ENCODE results near the gene ATG7. TPM values are rescaled to one million over a fixed set of nuclear protein-coding genes. Genes with fewer than 3 reads are reported as not detected.
A peak's percentile ranks its signal among the peaks of the same experiment; 100 is the strongest.

ATG7 gene
- polyA plus RNA-seq, 1 donor = 16.6 TPM

DNA sequence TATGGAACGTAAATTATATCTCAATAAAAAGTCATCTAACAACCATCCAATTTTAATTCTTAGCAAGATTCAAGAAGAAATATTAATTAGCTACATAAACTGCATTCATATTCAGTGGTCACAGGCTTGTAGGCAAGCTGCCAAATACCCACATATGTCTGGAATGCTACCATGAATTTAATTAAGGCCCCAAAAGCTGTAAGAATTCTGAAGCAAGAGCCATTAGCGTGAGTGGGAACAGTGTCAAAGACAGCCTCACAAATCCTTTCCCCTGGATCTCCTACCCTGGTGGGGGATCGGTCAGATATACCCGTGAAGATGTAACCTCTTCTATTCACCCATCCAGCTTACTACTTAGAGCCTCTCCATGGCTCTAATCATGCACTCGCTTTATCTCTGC, 40.0 kb downstream of the ATG7 start:
- H3K27me3 ChIP-seq (ENCODE audit: control insufficient read depth, insufficient read depth, low read length) = no peaks in the 10 kb centered on the region
- H3K27ac ChIP-seq (ENCODE audit: low read length) = no peak overlapping the region
- H3K9me3 ChIP-seq (ENCODE audit: control insufficient read depth, low read depth, low read length) = no peaks in the 10 kb centered on the region
- WGBS (ENCODE audit: insufficient coverage, low lambda C conversion rate) = no CpG with 5 or more reads among the region's 5 CpGs
- no peaks in the 10 kb centered on the region for H3K4me1 ChIP-seq (ENCODE audit: control insufficient read depth, insufficient read depth, low read length)
- no peak for DNase-seq
- H3K36me3 ChIP-seq (ENCODE audit: control insufficient read depth, insufficient read depth, low read length) = peaks cover 58% of the 10 kb centered on the region
- H3K4me3 ChIP-seq (ENCODE audit: low read length) = no peak overlapping the region

DNA sequence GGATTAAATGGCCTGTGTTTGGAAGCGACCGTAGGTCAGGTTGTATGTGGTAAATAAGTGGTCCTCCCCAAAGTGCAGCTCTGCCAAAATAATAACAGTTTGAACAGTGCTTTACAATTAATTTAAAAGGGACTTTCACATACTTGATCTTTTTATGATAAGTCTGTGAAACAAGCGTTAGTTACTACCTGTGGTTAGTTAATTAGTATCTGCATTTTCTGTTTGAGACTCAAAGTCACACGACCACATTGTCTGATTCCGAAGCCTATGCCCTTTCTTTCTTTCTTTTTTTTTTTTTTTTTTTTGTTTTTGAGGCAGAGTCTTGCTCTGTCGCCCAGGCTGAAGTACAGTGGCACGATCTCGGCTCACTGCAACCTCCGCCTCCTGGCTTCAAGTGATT, 45.1 kb downstream of the ATG7 start:
- H3K4me3 ChIP-seq (ENCODE audit: low read length) = no peak overlapping the region
- no peaks in the 10 kb centered on the region for H3K4me1 ChIP-seq (ENCODE audit: control insufficient read depth, insufficient read depth, low read length)
- no peaks in the 10 kb centered on the region for H3K9me3 ChIP-seq (ENCODE audit: control insufficient read depth, low read depth, low read length)
- H3K27ac ChIP-seq (ENCODE audit: low read length) = no peak overlapping the region
- no peak for DNase-seq
- no peaks in the 10 kb centered on the region for H3K27me3 ChIP-seq (ENCODE audit: control insufficient read depth, insufficient read depth, low read length)
- 100% methylated on average over 1 of the region's 9 CpGs for WGBS (ENCODE audit: insufficient coverage, low lambda C conversion rate)
- H3K36me3 ChIP-seq (ENCODE audit: control insufficient read depth, insufficient read depth, low read length) = peaks cover 56% of the 10 kb centered on the region

DNA sequence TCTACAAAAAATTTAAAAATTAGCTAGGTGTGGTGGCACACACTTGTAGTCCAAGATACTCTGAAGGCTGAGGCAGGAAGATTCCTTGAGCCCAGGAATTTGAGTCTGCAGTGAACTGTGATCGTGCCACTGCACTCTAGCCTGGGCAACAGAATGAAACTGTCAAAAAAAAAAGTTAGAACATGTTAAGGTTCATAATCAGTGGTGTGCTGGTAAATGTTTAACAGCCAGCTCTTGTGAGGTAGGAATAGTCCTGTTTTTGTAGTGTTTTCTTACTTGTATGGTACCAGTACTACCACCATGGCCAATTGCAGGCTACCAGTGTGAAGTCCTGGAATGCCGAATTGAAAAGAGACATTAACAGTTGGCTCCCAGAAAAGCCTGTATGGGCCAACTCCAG, 50.7 kb downstream of the ATG7 start:
- no peak overlapping the region for H3K4me3 ChIP-seq (ENCODE audit: low read length)
- H3K36me3 ChIP-seq (ENCODE audit: control insufficient read depth, insufficient read depth, low read length) = peaks cover 34% of the 10 kb centered on the region
- H3K27me3 ChIP-seq (ENCODE audit: control insufficient read depth, insufficient read depth, low read length) = no peaks in the 10 kb centered on the region
- no peak overlapping the region for H3K27ac ChIP-seq (ENCODE audit: low read length)
- 0% methylated on average over 1 of the region's 2 CpGs for WGBS (ENCODE audit: insufficient coverage, low lambda C conversion rate)
- peak; percentile 8 to 22 for DNase-seq
- H3K4me1 ChIP-seq (ENCODE audit: control insufficient read depth, insufficient read depth, low read length) = no peaks in the 10 kb centered on the region
- H3K9me3 ChIP-seq (ENCODE audit: control insufficient read depth, low read depth, low read length) = no peaks in the 10 kb centered on the region

DNA sequence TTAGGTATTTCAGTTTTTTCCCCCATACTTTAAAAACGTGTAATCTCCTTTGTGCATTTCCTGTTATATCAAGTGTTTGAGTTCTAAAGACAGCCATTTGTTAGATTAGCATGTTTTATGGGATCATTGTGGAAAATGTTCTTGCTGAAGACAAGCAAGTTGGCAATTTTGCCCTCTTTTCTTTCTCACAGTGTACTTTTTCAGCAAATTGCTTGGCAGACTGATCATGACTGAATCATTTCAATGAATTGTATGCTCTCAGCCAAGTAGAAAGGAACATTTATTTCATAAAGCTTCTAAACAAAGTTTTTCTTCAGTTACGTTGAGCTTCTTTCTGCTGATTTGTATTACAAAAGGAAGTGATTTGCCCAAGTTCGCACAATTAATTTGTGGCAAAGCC, 51.6 kb downstream of the ATG7 start:
- DNase-seq = no peak
- Histone ChIP-seq H3K27me3 (ENCODE audit: control insufficient read depth, insufficient read depth, low read length) (no peaks in the 10 kb centered on the region), H3K36me3 (ENCODE audit: control insufficient read depth, insufficient read depth, low read length) (peaks cover 26% of the 10 kb centered on the region), H3K4me1 (ENCODE audit: control insufficient read depth, insufficient read depth, low read length) (no peaks in the 10 kb centered on the region), H3K27ac (ENCODE audit: low read length) (no peak overlapping the region), H3K4me3 (ENCODE audit: low read length) (no peak overlapping the region), H3K9me3 (ENCODE audit: control insufficient read depth, low read depth, low read length) (no peaks in the 10 kb centered on the region)
- 96% methylated on average over 3 of the region's 3 CpGs for WGBS (ENCODE audit: insufficient coverage, low lambda C conversion rate)

DNA sequence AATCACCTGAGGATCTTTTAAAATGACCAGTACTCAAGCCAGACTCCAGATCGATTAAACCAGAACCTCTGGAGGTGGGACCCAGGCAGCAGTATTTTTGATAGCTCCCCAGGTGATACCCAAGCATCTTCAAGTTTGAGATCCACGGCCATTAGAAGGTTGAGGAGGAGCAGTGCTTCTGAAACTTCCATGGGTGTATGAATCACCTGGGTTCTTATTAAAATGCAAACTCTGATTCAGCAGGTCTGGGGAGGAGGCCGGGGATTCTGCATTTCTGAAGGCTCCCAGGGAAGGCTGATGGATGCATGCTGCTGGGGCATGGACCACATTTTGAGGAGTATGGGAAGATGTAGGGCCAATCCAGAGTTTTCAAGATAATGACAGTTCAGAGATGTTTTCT, 55.4 kb downstream of the ATG7 start:
- peaks cover 15% of the 10 kb centered on the region for H3K36me3 ChIP-seq (ENCODE audit: control insufficient read depth, insufficient read depth, low read length)
- DNase-seq = no peak
- no peak overlapping the region for H3K4me3 ChIP-seq (ENCODE audit: low read length)
- H3K4me1 ChIP-seq (ENCODE audit: control insufficient read depth, insufficient read depth, low read length) = no peaks in the 10 kb centered on the region
- H3K9me3 ChIP-seq (ENCODE audit: control insufficient read depth, low read depth, low read length) = no peaks in the 10 kb centered on the region
- H3K27me3 ChIP-seq (ENCODE audit: control insufficient read depth, insufficient read depth, low read length) = no peaks in the 10 kb centered on the region
- no CpG with 5 or more reads among the region's 3 CpGs for WGBS (ENCODE audit: insufficient coverage, low lambda C conversion rate)
- H3K27ac ChIP-seq (ENCODE audit: low read length) = no peak overlapping the region

DNA sequence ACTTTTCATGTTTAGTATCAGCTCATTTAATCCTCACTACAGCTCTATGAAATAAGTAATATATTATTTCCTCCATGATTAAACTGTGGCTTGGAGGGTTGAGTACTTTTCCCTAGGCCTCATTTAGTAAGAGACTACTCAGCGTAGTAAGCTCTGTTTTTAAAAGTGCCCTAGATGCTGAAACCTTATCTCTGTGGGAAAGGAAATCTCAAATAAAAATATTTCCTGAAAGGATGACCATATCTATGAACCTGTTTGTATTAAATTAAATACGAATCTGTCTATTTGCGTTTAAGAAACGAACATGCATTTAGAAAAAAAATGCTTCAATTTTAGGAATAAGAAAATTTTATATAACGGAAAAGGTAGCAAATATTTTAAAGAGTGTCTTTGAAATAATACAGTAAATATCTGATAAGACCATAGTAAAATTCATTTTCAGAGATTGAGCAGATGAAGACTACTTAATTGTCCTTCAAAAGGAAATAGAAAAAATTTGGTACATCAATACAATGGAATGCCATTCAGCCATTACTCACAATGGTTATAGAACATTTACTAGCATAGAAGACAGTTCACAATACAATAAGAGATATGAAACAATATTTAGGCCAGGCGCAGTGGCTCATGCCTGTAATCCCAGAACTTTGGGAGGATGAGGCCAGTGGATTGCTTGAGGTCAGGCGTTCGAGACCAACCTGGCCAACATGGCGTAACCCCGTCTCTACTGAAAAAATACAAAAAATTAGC, 56.2 kb downstream of the ATG7 start:
- Histone ChIP-seq H3K9me3 (ENCODE audit: control insufficient read depth, low read depth, low read length) (no peaks in the 10 kb centered on the region), H3K4me3 (ENCODE audit: low read length) (no peak overlapping the region), H3K36me3 (ENCODE audit: control insufficient read depth, insufficient read depth, low read length) (peaks cover 17% of the 10 kb centered on the region), H3K27ac (ENCODE audit: low read length) (no peak overlapping the region), H3K4me1 (ENCODE audit: control insufficient read depth, insufficient read depth, low read length) (no peaks in the 10 kb centered on the region), H3K27me3 (ENCODE audit: control insufficient read depth, insufficient read depth, low read length) (no peaks in the 10 kb centered on the region)
- DNase-seq = no peak
- 91% methylated on average over 5 of the region's 10 CpGs for WGBS (ENCODE audit: insufficient coverage, low lambda C conversion rate)

DNA sequence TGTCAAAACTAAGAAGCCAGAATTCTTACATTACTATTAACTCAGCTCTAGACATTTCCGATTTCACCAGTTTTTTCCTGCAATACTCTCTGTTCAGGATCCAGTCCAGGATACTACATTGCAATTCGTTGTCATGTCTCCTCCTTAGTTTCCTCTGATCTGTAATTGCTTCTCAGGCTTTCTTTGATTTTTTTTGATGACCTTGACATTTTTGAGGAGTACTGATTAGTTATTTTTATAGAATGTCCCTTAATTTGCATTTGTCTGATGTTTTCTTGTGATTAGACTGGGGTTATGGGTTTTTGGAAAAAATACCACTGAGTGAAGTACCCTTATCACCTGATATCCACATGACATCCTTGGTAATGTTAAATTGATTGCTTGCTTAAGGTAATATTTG, 57.6 kb downstream of the ATG7 start:
- H3K27ac ChIP-seq (ENCODE audit: low read length) = no peak overlapping the region
- no peaks in the 10 kb centered on the region for H3K4me1 ChIP-seq (ENCODE audit: control insufficient read depth, insufficient read depth, low read length)
- H3K27me3 ChIP-seq (ENCODE audit: control insufficient read depth, insufficient read depth, low read length) = no peaks in the 10 kb centered on the region
- DNase-seq = no peak
- H3K36me3 ChIP-seq (ENCODE audit: control insufficient read depth, insufficient read depth, low read length) = peaks cover 17% of the 10 kb centered on the region
- 94% methylated on average over 2 of the region's 2 CpGs for whole genome bisulfite sequencing (ENCODE audit: insufficient coverage, low lambda C conversion rate)
- H3K4me3 ChIP-seq (ENCODE audit: low read length) = no peak overlapping the region
- no peaks in the 10 kb centered on the region for H3K9me3 ChIP-seq (ENCODE audit: control insufficient read depth, low read depth, low read length)

DNA sequence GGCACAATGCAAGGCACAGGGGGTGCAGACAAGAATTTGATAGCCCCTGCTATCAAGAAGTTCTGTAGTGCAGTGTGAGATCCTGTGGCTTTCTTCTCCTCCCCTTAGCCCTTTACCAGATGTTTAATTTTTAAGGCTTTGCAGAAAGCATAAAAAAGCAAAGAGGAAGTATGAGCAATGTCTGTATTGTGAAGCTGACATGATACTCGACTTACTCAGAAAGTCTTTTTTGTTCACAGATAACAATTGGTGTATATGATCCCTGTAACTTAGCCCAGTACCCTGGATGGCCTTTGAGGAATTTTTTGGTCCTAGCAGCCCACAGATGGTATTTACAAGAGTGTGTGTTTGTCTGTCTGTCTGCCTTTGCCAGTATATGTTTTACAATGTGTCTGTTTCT, 58.9 kb downstream of the ATG7 start:
- Histone ChIP-seq H3K9me3 (ENCODE audit: control insufficient read depth, low read depth, low read length) (no peaks in the 10 kb centered on the region), H3K27ac (ENCODE audit: low read length) (no peak overlapping the region), H3K4me3 (ENCODE audit: low read length) (no peak overlapping the region), H3K27me3 (ENCODE audit: control insufficient read depth, insufficient read depth, low read length) (no peaks in the 10 kb centered on the region), H3K4me1 (ENCODE audit: control insufficient read depth, insufficient read depth, low read length) (no peaks in the 10 kb centered on the region), H3K36me3 (ENCODE audit: control insufficient read depth, insufficient read depth, low read length) (peaks cover 15% of the 10 kb centered on the region)
- DNase-seq = no peak
- no CpG with 5 or more reads among the region's 1 CpG for WGBS (ENCODE audit: insufficient coverage, low lambda C conversion rate)

DNA sequence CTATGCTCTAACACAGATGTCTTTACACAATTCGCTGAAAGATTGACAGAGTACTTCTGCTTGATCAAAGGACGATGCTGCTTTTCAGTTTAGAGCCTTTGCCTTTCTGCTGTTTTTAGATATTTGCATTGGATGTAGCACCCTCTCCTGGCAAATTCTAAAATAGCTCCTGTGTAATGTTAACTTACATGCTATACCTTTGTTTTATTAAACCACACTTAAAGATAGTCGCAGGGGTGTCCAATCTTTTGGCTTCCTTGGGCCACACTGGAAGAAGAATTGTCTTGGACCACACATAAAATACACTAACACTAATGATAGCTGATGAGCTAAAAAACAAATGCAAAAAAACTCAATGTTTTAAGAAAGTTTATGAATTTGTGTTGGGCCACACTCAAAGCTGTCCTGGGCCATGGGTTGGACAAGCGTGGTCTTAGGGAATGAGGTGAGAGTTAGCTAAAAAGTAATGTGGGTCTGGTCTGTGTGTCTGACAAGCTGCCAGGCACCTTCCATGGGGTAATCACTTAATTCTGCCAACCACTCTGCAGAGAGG, 62.9 kb downstream of the ATG7 start:
- Histone ChIP-seq H3K4me3 (ENCODE audit: low read length) (no peak overlapping the region), H3K9me3 (ENCODE audit: control insufficient read depth, low read depth, low read length) (no peaks in the 10 kb centered on the region), H3K36me3 (ENCODE audit: control insufficient read depth, insufficient read depth, low read length) (peaks cover 9% of the 10 kb centered on the region), H3K27ac (ENCODE audit: low read length) (no peak overlapping the region), H3K27me3 (ENCODE audit: control insufficient read depth, insufficient read depth, low read length) (no peaks in the 10 kb centered on the region), H3K4me1 (ENCODE audit: control insufficient read depth, insufficient read depth, low read length) (no peaks in the 10 kb centered on the region)
- WGBS (ENCODE audit: insufficient coverage, low lambda C conversion rate) = 40% methylated on average over 1 of the region's 4 CpGs
- peak; percentile 29 to 30 for DNase-seq

DNA sequence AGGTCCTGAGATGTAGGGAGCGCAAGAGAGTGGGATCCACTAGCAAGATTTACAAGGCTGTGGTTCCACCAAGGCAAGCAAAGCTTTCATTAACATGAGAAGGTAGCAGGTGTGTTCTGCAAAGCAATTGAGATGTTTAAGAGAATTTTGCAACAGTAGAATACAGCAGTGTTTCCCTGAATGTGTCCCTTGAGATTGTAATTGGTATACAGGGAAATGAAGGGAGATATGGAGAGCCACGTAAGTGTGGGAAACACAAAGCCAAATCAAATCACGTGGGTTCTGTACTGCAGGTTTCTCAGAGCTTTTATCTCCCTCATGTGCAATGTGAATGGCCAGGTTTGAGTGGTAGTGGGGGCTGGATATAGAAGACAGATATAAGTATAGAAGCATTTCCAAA, 67.3 kb downstream of the ATG7 start:
- H3K36me3 ChIP-seq (ENCODE audit: control insufficient read depth, insufficient read depth, low read length) = peaks cover 7% of the 10 kb centered on the region
- H3K4me3 ChIP-seq (ENCODE audit: low read length) = no peak overlapping the region
- no peaks in the 10 kb centered on the region for H3K4me1 ChIP-seq (ENCODE audit: control insufficient read depth, insufficient read depth, low read length)
- no peak for DNase-seq
- 100% methylated on average over 1 of the region's 3 CpGs for WGBS (ENCODE audit: insufficient coverage, low lambda C conversion rate)
- no peaks in the 10 kb centered on the region for H3K27me3 ChIP-seq (ENCODE audit: control insufficient read depth, insufficient read depth, low read length)
- H3K9me3 ChIP-seq (ENCODE audit: control insufficient read depth, low read depth, low read length) = no peaks in the 10 kb centered on the region
- H3K27ac ChIP-seq (ENCODE audit: low read length) = no peak overlapping the region

DNA sequence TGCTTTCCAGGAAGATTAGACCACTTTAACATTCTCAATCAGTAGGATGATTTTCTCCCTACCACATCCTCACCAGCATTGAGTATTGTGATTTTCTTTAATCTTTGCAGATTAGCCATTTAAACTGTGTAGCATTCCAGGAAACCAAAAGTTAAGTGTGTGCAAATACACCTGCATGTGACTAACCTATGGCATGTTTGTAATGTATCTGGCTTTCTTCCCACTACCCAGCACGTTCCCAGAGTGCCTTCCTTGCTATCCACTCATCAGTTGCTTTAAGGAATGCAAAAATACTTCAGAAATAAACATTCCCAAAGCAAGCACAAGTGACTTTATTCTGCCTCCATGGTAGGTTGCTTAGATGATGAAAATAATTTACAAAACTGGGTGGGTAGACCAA, 74.2 kb downstream of the ATG7 start:
- no peaks in the 10 kb centered on the region for H3K9me3 ChIP-seq (ENCODE audit: control insufficient read depth, low read depth, low read length)
- no peak for DNase-seq
- H3K27me3 ChIP-seq (ENCODE audit: control insufficient read depth, insufficient read depth, low read length) = no peaks in the 10 kb centered on the region
- H3K27ac ChIP-seq (ENCODE audit: low read length) = no peak overlapping the region
- H3K4me1 ChIP-seq (ENCODE audit: control insufficient read depth, insufficient read depth, low read length) = no peaks in the 10 kb centered on the region
- peaks cover 26% of the 10 kb centered on the region for H3K36me3 ChIP-seq (ENCODE audit: control insufficient read depth, insufficient read depth, low read length)
- WGBS (ENCODE audit: insufficient coverage, low lambda C conversion rate) = no CpG with 5 or more reads among the region's 1 CpG
- H3K4me3 ChIP-seq (ENCODE audit: low read length) = no peak overlapping the region

Data from large intestine (tissue), 3 donors.